Mononuclear cell (primary cell): ENCODE measurements around the gene MCRIP2. TPM values are rescaled to one million over a fixed set of nuclear protein-coding genes. Genes with fewer than 3 reads are reported as not detected.

Source experiments
- H3K27me3 ChIP-seq: 2 replicates; pipeline ENCODE4 v1.6.0; 2011; ENCODE audit warnings: low read length, control low read depth; ENCODE audit not compliant: insufficient read depth
- H3K4me1 ChIP-seq: 2 replicates; pipeline ENCODE4 v1.5.1; 2011; ENCODE audit warnings: mild to moderate bottlenecking, low read length, control low read depth; ENCODE audit not compliant: insufficient read depth
- H3K4me3 ChIP-seq: 2 replicates; pipeline ENCODE4 v1.5.1; 2011; ENCODE audit warnings: mild to moderate bottlenecking, low read length, moderate library complexity
- H3K9me3 ChIP-seq: 2 replicates; pipeline ENCODE4 v1.5.1; 2011; ENCODE audit warnings: low read depth, mild to moderate bottlenecking, control low read depth, low read length
- total RNA-seq: library from RNA; depleted of rRNA; stranded (reverse); fragments of >200 nt; gene quantifications from one replicate; pipeline ENCODE4 v1.2.3, GENCODE V29; 2012

Gene MCRIP2
- total RNA-seq, 1 donor = 18.5 TPM

DNA sequence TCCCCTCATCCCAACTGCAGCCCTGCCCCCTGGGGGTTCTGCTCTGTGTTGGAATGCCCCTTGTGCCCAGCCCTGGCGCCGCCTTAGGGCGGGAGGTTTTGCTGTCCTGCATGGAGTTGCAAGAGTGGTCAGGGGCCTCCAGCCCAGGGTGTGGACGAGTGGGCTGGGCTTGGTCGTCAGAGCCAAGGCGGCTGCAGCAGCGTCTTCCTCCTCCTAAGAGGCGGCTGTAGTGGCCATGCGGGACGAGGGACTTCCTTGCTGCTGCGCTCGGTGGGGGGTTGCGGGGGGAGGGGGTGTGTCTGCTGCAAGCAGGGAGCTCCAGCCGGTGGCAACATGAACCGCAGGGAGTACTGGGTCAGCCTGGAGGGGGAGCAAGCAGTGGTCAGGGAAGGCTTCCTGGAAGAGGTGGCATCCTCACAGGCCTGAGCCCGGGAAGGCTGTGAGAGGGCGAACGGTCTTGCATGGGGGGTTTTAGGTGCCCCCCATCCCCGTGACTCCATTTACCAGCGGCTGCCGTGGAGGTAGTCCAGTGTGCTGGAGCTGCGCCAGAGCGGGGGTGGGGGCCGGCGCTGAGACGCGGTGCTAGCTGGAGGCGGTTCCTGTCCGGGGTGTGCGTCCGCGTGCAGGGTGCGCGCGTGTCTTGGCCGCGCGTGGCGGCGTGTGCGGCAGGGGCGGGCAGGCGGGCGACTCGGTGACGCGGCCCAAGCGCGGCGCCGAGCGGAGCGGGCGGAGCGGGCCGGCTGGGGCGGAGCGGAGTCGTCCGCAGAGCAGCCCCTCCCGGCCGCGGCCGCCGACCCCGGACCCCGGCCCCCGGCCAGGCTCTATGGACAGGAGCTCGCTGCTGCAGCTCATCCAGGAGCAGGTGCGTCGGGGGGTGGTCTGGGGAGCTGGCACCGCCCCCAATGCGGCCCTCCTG lies 33.6 kb downstream of the MCRIP2 start, which contains the start of gene RHBDL1:
TSS of gene RHBDL1 (plus strand) at position 704 of the 916 bp plus-strand sequence. CDS start at position 824, 120 bp downstream.
- Histone ChIP-seq H3K4me3 (no peak within 1 kb of the TSS), H3K27me3 (no peaks in the 10 kb centered on the region), H3K9me3 (no peaks in the 10 kb centered on the region), H3K4me1 (peaks cover 16% of the 10 kb centered on the region)

DNA sequence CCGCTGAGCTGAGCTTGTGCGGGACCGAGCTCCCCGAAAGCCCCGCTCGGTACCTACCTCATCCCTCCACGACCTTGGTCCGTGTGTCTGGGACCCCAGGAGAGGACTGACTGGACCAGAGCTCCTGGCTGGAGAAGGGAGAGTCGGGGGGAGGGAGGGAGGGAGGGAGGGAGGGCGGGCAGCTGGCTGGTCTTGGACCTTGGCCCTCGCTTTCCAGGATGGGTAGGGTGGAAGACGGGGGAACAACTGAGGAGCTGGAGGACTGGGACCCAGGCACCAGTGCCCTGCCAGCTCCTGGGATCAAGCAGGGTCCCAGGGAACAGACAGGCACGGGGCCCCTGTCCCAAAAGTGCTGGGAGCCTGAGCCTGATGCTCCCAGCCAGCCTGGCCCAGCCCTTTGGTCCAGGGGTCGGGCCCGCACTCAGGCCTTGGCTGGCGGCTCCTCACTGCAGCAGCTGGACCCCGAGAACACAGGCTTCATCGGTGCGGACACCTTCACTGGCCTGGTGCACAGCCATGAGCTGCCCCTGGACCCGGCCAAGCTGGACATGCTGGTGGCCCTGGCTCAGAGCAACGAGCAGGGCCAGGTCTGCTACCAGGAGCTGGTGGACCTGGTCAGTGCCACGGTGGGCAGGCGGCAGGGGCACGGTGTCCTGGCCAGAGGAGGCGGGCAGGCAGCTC lies 34.4 kb downstream of the MCRIP2 start:
- Histone ChIP-seq H3K27me3 (no peaks in the 10 kb centered on the region), H3K4me3 (no peak overlapping the region), H3K4me1 (peaks cover 21% of the 10 kb centered on the region), H3K9me3 (no peaks in the 10 kb centered on the region)

- H3K27me3 ChIP-seq = no peaks in the 10 kb centered on the region
- H3K9me3 ChIP-seq = no peaks in the 10 kb centered on the region
- no peak overlapping the region for H3K4me3 ChIP-seq
- peaks cover 26% of the 10 kb centered on the region for H3K4me1 ChIP-seq
Observed at GRCh38 chr16:676565-676902, 34.9 kb downstream of the MCRIP2 start.

DNA sequence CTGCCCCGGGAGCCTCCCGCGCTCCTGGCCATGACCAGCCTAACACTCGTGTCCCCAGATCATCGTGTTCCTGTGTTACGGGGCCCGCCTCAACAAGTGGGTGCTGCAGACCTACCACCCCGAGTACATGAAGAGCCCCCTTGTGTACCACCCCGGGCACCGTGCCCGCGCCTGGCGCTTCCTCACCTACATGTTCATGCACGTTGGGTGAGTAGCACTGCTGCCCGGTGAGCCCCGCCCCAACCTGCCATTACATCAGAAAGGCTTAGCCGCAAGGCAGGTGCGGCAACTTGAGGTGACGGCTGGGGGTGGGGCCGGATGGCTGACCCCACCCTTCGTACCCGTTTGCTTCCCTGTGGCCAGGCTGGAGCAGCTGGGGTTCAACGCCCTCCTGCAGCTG lies 35.3 kb downstream of the MCRIP2 start:
- H3K9me3 ChIP-seq = no peaks in the 10 kb centered on the region
- no peak overlapping the region for H3K4me3 ChIP-seq
- no peaks in the 10 kb centered on the region for H3K27me3 ChIP-seq
- peaks cover 30% of the 10 kb centered on the region for H3K4me1 ChIP-seq

GRCh38 chr16:677316-678190 lies 35.9 kb downstream of the MCRIP2 start:
- Histone ChIP-seq H3K27me3 (no peaks in the 10 kb centered on the region), H3K4me3 (no peak overlapping the region), H3K4me1 (peaks cover 35% of the 10 kb centered on the region), H3K9me3 (no peaks in the 10 kb centered on the region)

DNA sequence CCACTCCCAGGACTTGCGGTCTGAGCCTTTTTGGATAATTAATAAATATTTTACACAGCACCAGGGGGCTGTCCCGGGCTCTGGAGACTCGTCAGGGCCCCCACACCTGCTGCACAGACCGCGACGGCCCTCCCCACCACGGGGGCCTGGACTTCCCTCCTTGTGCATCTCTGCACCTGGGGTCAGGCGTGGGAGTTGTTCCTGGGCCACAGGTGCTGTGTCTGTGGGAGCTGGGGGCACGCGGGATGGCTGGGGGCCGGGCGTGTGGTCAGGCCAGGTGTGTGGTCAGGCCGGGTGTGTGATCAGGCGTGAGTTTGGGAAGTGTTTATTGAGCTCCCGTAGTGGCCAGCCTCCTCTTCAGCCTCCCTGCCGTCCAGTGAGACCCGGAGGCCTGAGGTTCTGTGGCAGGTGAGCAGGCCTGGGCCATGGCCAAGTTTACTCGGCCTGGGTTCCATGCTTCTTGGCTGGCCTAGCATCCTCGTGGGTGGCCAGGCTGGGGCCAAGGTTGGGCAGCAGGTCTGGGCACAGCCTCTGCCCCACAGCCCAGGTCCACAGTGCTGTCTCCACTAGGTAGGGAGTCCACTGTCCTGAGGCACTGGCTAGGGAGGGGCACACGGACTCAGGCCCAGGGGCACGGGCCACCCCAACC lies 36.7 kb downstream of the MCRIP2 start:
- H3K4me1 ChIP-seq = peaks cover 42% of the 10 kb centered on the region
- H3K27me3 ChIP-seq = no peaks in the 10 kb centered on the region
- H3K9me3 ChIP-seq = no peaks in the 10 kb centered on the region
- H3K4me3 ChIP-seq = no peak overlapping the region

DNA sequence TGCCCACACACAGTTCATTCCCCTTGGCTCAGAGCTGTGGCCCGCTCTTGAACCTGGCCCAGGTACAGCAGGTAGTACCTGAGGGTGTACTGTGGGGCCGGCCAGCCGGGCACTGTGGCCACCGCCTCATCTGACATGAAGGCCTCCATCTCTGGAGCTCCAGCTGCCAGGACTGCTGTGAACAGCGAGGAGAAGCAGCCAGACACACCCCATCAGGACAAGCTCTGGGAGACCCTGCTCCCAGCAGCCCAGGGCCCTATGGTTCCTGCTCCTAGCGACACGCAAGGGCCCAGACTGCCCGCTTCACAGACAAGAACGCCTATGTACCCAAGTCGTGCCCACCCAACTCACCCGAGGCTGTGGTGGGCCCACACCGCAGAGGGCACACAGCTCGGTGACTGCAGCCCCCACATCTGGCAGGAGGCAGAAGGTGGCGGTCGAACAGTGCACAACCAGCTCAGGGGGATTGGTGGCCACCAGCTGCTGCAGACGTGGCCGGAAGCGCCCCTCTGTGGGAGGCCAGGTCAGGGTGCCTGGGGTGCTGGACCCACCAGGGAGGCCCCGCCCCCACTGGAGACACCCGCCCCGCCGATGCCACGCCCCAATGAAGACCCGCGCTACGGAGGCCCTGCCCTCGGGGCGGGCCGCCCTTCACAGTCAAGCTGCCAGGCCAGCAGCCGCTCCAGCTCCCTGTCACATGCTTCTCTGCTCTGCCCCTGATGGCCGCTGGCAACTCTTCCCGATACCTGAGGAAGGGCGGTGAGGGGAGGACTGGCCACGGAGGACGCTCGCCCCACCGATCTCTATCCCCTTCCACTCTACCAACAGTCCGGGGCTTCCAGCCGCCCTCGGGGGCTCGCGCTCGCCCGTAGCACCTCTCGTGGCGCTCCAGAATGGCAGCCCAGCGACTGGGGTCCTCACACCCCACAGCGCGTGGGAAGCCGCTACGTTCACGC lies 37.5 kb downstream of the MCRIP2 start:
- Histone ChIP-seq H3K27me3 (no peaks in the 10 kb centered on the region), H3K4me1 (peaks cover 48% of the 10 kb centered on the region), H3K9me3 (no peaks in the 10 kb centered on the region), H3K4me3 (peak overlapping the region; percentile 23)

DNA sequence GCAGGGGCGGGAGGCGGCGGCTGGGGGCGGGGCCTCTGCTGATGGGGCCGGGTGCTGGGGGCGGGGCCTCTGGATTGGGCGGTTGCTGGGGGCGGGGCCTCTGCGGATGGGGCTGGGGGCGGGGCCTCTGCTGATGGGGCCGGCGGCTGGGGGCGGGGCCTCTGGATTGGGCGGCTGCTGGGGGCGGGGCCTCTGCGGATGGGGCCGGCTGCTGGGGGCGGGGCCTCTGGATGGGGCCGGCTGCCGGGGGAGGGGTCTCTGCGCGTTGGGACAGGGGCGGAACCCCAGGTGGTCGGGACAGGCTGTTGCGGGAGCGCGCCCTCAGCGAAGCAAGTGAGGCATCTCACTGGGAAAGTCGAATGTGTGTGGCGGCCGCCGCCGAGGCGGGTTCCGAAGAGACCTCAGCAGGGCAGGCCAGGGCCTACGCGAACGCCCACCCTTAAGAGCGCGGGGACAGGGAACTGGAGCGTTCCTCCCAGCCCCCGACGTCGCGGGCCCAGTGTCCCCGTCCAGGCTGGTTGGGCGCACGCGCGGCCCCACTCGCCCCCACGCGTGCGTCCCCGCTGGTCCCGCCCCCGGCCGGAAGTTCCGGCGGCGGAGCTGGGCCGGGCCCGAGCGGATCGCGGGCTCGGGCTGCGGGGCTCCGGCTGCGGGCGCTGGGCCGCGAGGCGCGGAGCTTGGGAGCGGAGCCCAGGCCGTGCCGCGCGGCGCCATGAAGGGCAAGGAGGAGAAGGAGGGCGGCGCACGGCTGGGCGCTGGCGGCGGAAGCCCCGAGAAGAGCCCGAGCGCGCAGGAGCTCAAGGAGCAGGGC lies 38.4 kb downstream of the MCRIP2 start, which contains the start of gene STUB1:
TSS of gene STUB1 (plus strand) at position 597 of the 811 bp plus-strand sequence. CDS start at position 713, 116 bp downstream.
- Histone ChIP-seq H3K4me1 (peaks cover 51% of the 10 kb centered on the region), H3K4me3 (peak within 1 kb of the TSS; percentile 72), H3K27me3 (no peaks in the 10 kb centered on the region), H3K9me3 (no peaks in the 10 kb centered on the region)

DNA sequence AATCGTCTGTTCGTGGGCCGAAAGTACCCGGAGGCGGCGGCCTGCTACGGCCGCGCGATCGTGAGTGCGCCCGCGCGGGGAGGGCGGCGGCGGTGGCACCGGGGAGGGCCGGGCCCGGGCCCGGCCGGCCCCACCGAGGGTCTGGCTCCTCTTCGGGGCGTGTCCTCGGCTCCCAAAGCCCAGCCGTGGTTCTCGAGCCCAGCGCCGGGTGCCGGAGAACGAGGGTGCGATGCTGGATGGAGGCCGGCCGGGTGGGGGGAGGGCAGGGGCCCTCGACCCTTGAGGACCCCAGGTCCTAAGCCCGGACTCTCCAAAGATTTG lies 39.0 kb downstream of the MCRIP2 start:
- H3K4me3 ChIP-seq = peak overlapping the region; percentile 72
- H3K4me1 ChIP-seq = peaks cover 52% of the 10 kb centered on the region
- H3K9me3 ChIP-seq = no peaks in the 10 kb centered on the region
- no peaks in the 10 kb centered on the region for H3K27me3 ChIP-seq

DNA sequence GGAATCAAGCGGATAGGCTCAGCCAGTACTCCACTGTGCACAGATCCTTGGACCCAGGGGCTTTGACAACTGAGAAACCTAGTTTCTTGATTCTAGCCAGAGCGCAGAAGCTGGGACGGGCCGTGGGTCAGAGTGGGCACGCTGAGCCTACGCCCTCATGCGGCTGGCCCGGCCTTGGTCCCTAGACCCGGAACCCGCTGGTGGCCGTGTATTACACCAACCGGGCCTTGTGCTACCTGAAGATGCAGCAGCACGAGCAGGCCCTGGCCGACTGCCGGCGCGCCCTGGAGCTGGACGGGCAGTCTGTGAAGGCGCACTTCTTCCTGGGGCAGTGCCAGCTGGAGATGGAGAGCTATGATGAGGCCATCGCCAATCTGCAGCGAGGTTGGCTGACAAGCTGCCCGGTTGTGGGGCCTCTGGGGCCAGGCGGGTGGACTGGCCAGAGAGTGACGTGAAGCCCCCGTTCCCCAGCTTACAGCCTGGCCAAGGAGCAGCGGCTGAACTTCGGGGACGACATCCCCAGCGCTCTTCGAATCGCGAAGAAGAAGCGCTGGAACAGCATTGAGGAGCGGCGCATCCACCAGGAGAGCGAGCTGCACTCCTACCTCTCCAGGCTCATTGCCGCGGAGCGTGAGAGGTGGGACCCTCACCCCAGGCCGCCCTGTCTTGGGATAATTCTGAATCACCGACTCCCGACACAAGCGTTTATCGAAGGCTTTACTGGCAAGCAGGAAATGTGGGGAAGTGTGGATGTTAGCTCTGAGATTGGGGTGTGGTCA lies 39.5 kb downstream of the MCRIP2 start:
- Histone ChIP-seq H3K4me3 (peak overlapping the region; percentile 72), H3K9me3 (no peaks in the 10 kb centered on the region), H3K4me1 (peaks cover 52% of the 10 kb centered on the region), H3K27me3 (no peaks in the 10 kb centered on the region)

DNA sequence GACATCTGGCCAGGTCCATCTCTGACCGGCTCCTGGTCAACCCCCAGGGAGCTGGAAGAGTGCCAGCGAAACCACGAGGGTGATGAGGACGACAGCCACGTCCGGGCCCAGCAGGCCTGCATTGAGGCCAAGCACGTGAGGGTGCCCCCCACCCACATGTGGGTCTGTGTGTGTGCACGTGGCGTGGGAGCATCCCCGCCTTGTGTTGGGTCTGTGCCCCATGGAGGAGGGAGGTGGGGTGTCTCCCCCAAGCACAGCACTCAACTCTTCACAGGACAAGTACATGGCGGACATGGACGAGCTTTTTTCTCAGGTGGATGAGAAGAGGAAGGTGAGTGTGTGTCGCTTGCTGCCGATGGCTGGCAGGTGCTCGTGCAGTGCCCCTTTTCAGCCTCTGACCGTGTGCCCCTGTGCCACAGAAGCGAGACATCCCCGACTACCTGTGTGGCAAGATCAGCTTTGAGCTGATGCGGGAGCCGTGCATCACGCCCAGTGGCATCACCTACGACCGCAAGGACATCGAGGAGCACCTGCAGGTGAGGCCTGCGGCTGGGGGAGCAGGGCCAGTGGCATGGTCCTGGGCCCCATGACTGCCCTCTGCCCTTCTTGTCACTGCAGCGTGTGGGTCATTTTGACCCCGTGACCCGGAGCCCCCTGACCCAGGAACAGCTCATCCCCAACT lies 40.3 kb downstream of the MCRIP2 start:
- no peak overlapping the region for H3K4me3 ChIP-seq
- H3K27me3 ChIP-seq = no peaks in the 10 kb centered on the region
- H3K4me1 ChIP-seq = peaks cover 52% of the 10 kb centered on the region
- no peaks in the 10 kb centered on the region for H3K9me3 ChIP-seq
